GM12878 (cell line): ENCODE measurements around the gene ZDHHC11. TPM values are rescaled to one million over a fixed set of nuclear protein-coding genes. Genes with fewer than 3 reads are reported as not detected.

ENCODE experiments used
- ATF7 ChIP-seq: fragments of 450-650 bp; IDR thresholded peaks from 2 replicates; pipeline ENCODE4 v1.6.1; 2016; ENCODE audit warnings: low read depth, mild to moderate bottlenecking
- BACH1 ChIP-seq: fragments of 450-650 bp; IDR thresholded peaks from 2 replicates; pipeline ENCODE4 v1.6.1; 2017; ENCODE audit warnings: mild to moderate bottlenecking, borderline replicate concordance
- BCL11A ChIP-seq: IDR thresholded peaks from 2 replicates; pipeline ENCODE4 v1.6.1; 2011; ENCODE audit warnings: low read depth, low read length
- DPF2 ChIP-seq: fragments of 450-650 bp; IDR thresholded peaks from 2 replicates; pipeline ENCODE4 v1.6.1; 2017; ENCODE audit warnings: mild to moderate bottlenecking
- EED ChIP-seq: sonication (generic); IDR thresholded peaks from 2 replicates; pipeline ENCODE4 v1.6.1; 2016; ENCODE audit warnings: antibody characterized with exemption, low read depth
- MEF2A ChIP-seq: IDR thresholded peaks from 2 replicates; pipeline ENCODE4 v1.6.1; 2011; ENCODE audit warnings: low read depth, mild to moderate bottlenecking, low read length, moderate library complexity; ENCODE audit not compliant: insufficient read depth
- MEF2B ChIP-seq: fragments of 450-650 bp; IDR thresholded peaks from 2 replicates; pipeline ENCODE4 v1.6.1; 2018; ENCODE audit warnings: mild to moderate bottlenecking, moderate library complexity; ENCODE audit not compliant: partially characterized antibody, poor library complexity, severe bottlenecking
- MTA2 ChIP-seq: fragments of 450-650 bp; IDR thresholded peaks from 2 replicates; pipeline ENCODE4 v1.6.1; 2016; ENCODE audit warnings: low read depth, mild to moderate bottlenecking, moderate library complexity
- MYC ChIP-seq: IDR thresholded peaks from 2 replicates; pipeline ENCODE4 v1.6.1; 2011; ENCODE audit warnings: mild to moderate bottlenecking, low read length, moderate library complexity, inconsistent platforms; ENCODE audit not compliant: insufficient read depth, insufficient replicate concordance, insufficient read length, severe bottlenecking
- NFXL1 ChIP-seq: fragments of 450-650 bp; IDR thresholded peaks from 2 replicates; pipeline ENCODE4 v1.6.1; 2017; ENCODE audit warnings: antibody characterized with exemption, mild to moderate bottlenecking, borderline replicate concordance
- NR2F1 ChIP-seq: fragments of 450-650 bp; conservative IDR thresholded peaks from 2 replicates; pipeline ENCODE4 v1.6.1; 2017; ENCODE audit warnings: mild to moderate bottlenecking
- NRF1 ChIP-seq: conservative IDR thresholded peaks from 2 replicates; pipeline ENCODE4 v1.6.1; 2011; ENCODE audit warnings: mild to moderate bottlenecking, low read depth, low read length, improper control_type of control experiment
- PAX8 ChIP-seq: fragments of 450-650 bp; IDR thresholded peaks from 2 replicates; pipeline ENCODE4 v1.6.1; 2017; ENCODE audit warnings: mild to moderate bottlenecking, moderate library complexity
- RB1 ChIP-seq: fragments of 450-650 bp; formaldehyde crosslinking; IDR thresholded peaks from 2 replicates; pipeline ENCODE4 v1.6.1; 2017; ENCODE audit warnings: mild to moderate bottlenecking, borderline replicate concordance
- RFX5 ChIP-seq: IDR thresholded peaks from 2 replicates; pipeline ENCODE4 v1.6.1; 2011; ENCODE audit warnings: low read depth, low read length, improper control_type of control experiment
- RUNX3 ChIP-seq: IDR thresholded peaks from 2 replicates; pipeline ENCODE4 v1.6.1; 2012; ENCODE audit warnings: low read length, inconsistent platforms
- SMAD1 ChIP-seq: fragments of 450-650 bp; IDR thresholded peaks from 2 replicates; pipeline ENCODE4 v1.6.1; 2018; ENCODE audit warnings: mild to moderate bottlenecking, low read depth; ENCODE audit not compliant: partially characterized antibody
- SMARCA5 ChIP-seq: fragments of 450-650 bp; IDR thresholded peaks from 2 replicates; pipeline ENCODE4 v1.6.1; 2017; ENCODE audit warnings: mild to moderate bottlenecking
- SREBF2 ChIP-seq: IDR thresholded peaks from 2 replicates; pipeline ENCODE4 v1.6.1; 2012; ENCODE audit warnings: mild to moderate bottlenecking, low read length
- SRF ChIP-seq, 2 experiments: IDR thresholded peaks; 2 replicates each; pipeline ENCODE4 v1.6.1; 2011; ENCODE audit warnings: low read depth in 2 of 2, low read length in 2 of 2, mild to moderate bottlenecking in 1 of 2, moderate library complexity in 1 of 2
- STAT1 ChIP-seq: fragments of 450-650 bp; conservative IDR thresholded peaks from 2 replicates; pipeline ENCODE4 v1.6.1; 2014; ENCODE audit warnings: antibody characterized with exemption, mild to moderate bottlenecking
- YY1 ChIP-seq: IDR thresholded peaks from 2 replicates; pipeline ENCODE4 v1.6.1; 2011; ENCODE audit warnings: low read depth, mild to moderate bottlenecking, low read length
- ZNF24 ChIP-seq: fragments of 450-650 bp; IDR thresholded peaks from 2 replicates; pipeline ENCODE4 v1.6.1; 2017; ENCODE audit warnings: antibody characterized with exemption, mild to moderate bottlenecking
- polyA plus RNA-seq, 11 experiments: library from polyadenylated mRNA; depleted of rRNA in 4 of 11; unstranded in 6 of 11; stranded (reverse) in 5 of 11; fragments of >200 nt; fragmentation: Nextera tagmentation in 4 of 11; fragmentation: Illumina TruSeq in 1 of 11; extraction: Ambion mirVana in 4 of 11; extraction: Trizol in 1 of 11; gene quantifications; 1 replicate in 1 of 11; 2 replicates in 10 of 11; pipeline versions ENCODE4 v1.2.1 to v1.2.3, GENCODE V29; 2011 to 2016; ENCODE audit warnings: inconsistent platforms in 2 of 11, missing spikeins in 2 of 11, low read depth in 1 of 11
- total RNA-seq, 4 experiments: library from RNA; depleted of rRNA in 3 of 4; stranded (reverse); fragments of >200 nt in 3 of 4; fragmentation: Illumina TruSeq in 1 of 4; extraction: Trizol in 1 of 4; gene quantifications; 2 replicates each; pipeline versions ENCODE4 v1.2.1 to v1.2.3, GENCODE V29; 2013 to 2021
- TF ChIP-seq, protein P1 (sequence below), 3 experiments: IDR thresholded peaks in 2 of 3; conservative IDR thresholded peaks in 1 of 3; 2 replicates each; pipeline ENCODE4 v1.5.1; 2011; ENCODE audit warnings: low read depth in 3 of 3, low read length in 3 of 3, mild to moderate bottlenecking in 3 of 3, control low read depth in 2 of 3, moderate library complexity in 2 of 3, inconsistent platforms in 1 of 3, mixed read lengths in 1 of 3; ENCODE audit not compliant: control insufficient read depth in 2 of 3, insufficient read depth in 1 of 3; ENCODE audit errors: extremely low read depth in 1 of 3
- TF ChIP-seq, protein P2 (sequence below): IDR thresholded peaks from 2 replicates; pipeline ENCODE4 v1.6.1; 2012; ENCODE audit warnings: improper control_type of control experiment, low read depth, low read length; ENCODE audit not compliant: insufficient replicate concordance

The ZDHHC11 gene
- total and polyA plus RNA-seq, 10 of the 15 experiments (the other 5 are each of a cell fraction or from before 2014, with no cell fraction given): 0.04 to 1.4 (median 0.30) TPM

DNA sequence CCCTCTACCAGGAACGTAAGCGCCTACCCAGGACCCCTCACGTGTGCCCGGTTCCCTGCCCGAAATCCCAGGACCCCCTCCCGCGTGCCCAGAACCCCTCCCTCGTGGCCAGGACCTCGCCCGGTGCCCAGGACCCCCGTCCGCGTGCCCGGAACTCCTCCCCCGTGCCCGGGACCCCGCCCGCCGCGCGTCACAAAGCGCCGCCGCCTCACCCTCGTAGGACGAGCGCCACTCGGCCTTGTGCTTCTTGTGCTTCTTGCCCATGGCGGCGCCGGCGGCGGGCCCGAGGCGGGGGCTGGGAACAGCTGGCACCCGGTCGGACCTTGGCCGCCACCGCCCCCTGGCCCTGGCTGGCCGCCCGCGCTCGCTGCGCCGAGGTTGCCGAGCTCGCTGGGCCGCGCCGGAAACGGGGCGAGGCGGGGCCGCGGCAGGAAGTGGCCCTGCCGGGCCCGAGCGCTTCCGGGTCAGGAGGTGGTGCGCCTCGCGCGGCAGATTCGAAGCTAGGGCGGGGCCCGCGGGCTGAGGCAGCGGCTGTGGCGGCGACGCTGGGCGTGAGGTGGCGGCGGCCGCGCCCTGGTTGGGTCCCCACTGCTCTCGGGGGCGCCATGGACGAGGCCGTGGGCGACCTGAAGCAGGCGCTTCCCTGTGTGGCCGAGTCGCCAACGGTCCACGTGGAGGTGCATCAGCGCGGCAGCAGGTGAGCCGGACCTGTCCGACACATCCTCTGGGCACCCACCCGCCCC is 41.8 kb upstream of the ZDHHC11 start, which contains the start of the genes BRD9 and TRIP13 (continued):
- TF ChIP-seq BACH1: peak; percentile 88; the same call in 1 of the 2 replicates
- no peak for TF ChIP-seq RFX5
- no peak for TF ChIP-seq MTA2
- peak; percentile 50 for TF ChIP-seq MYC
- TF ChIP-seq NR2F1: peak; percentile 74
- TF ChIP-seq MEF2B: no peak
- TF ChIP-seq, protein P1, sequence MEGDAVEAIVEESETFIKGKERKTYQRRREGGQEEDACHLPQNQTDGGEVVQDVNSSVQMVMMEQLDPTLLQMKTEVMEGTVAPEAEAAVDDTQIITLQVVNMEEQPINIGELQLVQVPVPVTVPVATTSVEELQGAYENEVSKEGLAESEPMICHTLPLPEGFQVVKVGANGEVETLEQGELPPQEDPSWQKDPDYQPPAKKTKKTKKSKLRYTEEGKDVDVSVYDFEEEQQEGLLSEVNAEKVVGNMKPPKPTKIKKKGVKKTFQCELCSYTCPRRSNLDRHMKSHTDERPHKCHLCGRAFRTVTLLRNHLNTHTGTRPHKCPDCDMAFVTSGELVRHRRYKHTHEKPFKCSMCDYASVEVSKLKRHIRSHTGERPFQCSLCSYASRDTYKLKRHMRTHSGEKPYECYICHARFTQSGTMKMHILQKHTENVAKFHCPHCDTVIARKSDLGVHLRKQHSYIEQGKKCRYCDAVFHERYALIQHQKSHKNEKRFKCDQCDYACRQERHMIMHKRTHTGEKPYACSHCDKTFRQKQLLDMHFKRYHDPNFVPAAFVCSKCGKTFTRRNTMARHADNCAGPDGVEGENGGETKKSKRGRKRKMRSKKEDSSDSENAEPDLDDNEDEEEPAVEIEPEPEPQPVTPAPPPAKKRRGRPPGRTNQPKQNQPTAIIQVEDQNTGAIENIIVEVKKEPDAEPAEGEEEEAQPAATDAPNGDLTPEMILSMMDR (IDR thresholded peaks at IDR 0.05 in 2 of 3, conservative IDR thresholded peaks at IDR 0.05 in 1 of 3; ENCODE audit: control insufficient read depth in 2 of 3, extremely low read depth in 1 of 3, insufficient read depth in 1 of 3, low read depth in 3 of 3, low read length in 3 of 3): 0 out of 6 replicates have a peak, but pooled peaks of 1 of the 3 experiments have one; percentile 1
- TF ChIP-seq YY1: peak; percentile 58
- peak; percentile 80 for TF ChIP-seq DPF2
- TF ChIP-seq SMARCA5: peak; percentile 79; the same call in 1 of the 2 replicates
- TF ChIP-seq STAT1: peak; percentile 73; the same call in 1 of the 2 replicates
- no peak for TF ChIP-seq EED
- no peak for TF ChIP-seq NRF1
- no peak for TF ChIP-seq PAX8
- 0 out of 4 replicates have a peak, but pooled peaks of 1 of the 2 experiments have one; percentile 22 for TF ChIP-seq SRF (IDR thresholded peaks at IDR 0.05; ENCODE audit: low read depth in 2 of 2, low read length in 2 of 2)
- TF ChIP-seq SMAD1: no peak
- 0 out of 2 replicates have a peak, but pooled peaks have one; percentile 12 for TF ChIP-seq RUNX3
- TF ChIP-seq SREBF2: peak; percentile 70; the same call in 1 of the 2 replicates
- no peak for TF ChIP-seq BCL11A
- peak; percentile 92 for TF ChIP-seq RB1
- TF ChIP-seq, protein P2, sequence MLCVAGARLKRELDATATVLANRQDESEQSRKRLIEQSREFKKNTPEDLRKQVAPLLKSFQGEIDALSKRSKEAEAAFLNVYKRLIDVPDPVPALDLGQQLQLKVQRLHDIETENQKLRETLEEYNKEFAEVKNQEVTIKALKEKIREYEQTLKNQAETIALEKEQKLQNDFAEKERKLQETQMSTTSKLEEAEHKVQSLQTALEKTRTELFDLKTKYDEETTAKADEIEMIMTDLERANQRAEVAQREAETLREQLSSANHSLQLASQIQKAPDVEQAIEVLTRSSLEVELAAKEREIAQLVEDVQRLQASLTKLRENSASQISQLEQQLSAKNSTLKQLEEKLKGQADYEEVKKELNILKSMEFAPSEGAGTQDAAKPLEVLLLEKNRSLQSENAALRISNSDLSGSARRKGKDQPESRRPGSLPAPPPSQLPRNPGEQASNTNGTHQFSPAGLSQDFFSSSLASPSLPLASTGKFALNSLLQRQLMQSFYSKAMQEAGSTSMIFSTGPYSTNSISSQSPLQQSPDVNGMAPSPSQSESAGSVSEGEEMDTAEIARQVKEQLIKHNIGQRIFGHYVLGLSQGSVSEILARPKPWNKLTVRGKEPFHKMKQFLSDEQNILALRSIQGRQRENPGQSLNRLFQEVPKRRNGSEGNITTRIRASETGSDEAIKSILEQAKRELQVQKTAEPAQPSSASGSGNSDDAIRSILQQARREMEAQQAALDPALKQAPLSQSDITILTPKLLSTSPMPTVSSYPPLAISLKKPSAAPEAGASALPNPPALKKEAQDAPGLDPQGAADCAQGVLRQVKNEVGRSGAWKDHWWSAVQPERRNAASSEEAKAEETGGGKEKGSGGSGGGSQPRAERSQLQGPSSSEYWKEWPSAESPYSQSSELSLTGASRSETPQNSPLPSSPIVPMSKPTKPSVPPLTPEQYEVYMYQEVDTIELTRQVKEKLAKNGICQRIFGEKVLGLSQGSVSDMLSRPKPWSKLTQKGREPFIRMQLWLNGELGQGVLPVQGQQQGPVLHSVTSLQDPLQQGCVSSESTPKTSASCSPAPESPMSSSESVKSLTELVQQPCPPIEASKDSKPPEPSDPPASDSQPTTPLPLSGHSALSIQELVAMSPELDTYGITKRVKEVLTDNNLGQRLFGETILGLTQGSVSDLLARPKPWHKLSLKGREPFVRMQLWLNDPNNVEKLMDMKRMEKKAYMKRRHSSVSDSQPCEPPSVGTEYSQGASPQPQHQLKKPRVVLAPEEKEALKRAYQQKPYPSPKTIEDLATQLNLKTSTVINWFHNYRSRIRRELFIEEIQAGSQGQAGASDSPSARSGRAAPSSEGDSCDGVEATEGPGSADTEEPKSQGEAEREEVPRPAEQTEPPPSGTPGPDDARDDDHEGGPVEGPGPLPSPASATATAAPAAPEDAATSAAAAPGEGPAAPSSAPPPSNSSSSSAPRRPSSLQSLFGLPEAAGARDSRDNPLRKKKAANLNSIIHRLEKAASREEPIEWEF: no peak
- 0 out of 2 replicates have a peak, but pooled peaks have one; percentile 64 for TF ChIP-seq NFXL1
- TF ChIP-seq ZNF24: no peak
- TF ChIP-seq ATF7: no peak
- 0 out of 2 replicates have a peak, but pooled peaks have one; percentile 19 for TF ChIP-seq MEF2A
